Rectal smooth muscle tissue (tissue), 1 donor: ENCODE data around the gene CCDC186.

Experiments used
- H3K27ac ChIP-seq: one replicate; pipeline ENCODE4 v1.7.0; 2013; ENCODE audit warnings: low read depth, low read length, inconsistent platforms
- H3K27me3 ChIP-seq: one replicate; pipeline ENCODE4 v1.7.0; 2013; ENCODE audit warnings: low read length; ENCODE audit not compliant: control insufficient read depth, insufficient read depth
- H3K36me3 ChIP-seq: one replicate; pipeline ENCODE4 v1.7.0; 2013; ENCODE audit warnings: low read length; ENCODE audit not compliant: control insufficient read depth, insufficient read depth
- H3K4me1 ChIP-seq: one replicate; pipeline ENCODE4 v1.7.0; 2013; ENCODE audit warnings: low read length; ENCODE audit not compliant: control insufficient read depth, insufficient read depth
- H3K4me3 ChIP-seq: one replicate; pipeline ENCODE4 v1.7.0; 2013; ENCODE audit warnings: low read length
- H3K9ac ChIP-seq: one replicate; pipeline ENCODE4 v1.7.0; 2013; ENCODE audit warnings: low read length

The CCDC186 gene

GRCh38 chr10:114173921-114174694, at the start of gene CCDC186:
CCDC186 (minus strand) TSS chr10:114174203; CDS start chr10:114163268, 10,935 bp downstream.
- peak within 1 kb of the TSS; percentile 53 for H3K9ac ChIP-seq
- H3K36me3 ChIP-seq = no peaks in the 10 kb centered on the region

DNA sequence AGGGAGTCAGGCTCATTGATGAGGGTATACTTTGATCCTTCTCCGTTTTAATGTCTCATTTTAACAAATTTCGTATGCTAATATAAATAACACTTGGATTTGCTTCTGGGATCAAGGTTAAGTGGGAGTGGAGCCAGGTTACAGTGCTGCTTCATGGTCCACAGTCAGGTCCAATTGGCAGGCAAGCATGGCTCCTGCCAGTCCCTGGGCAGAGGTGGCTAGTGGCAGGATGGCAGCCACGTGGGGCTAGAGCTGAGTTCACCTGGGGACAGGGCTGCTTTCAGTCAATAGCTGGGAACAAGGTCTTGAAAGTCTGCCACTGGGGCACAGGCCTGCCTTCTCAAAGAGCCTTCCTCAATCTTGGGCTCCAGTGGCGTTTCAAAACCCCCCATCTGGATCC, 49.1 kb upstream of the CCDC186 start:
- H3K36me3 ChIP-seq = no peaks in the 10 kb centered on the region
- no peak overlapping the region for H3K27ac ChIP-seq
- H3K27me3 ChIP-seq = peaks cover 2% of the 10 kb centered on the region

More at GRCh38 chr10:114173921-114174694, at the start of gene CCDC186:
- Histone ChIP-seq H3K4me1 (no peaks in the 10 kb centered on the region), H3K27me3 (no peaks in the 10 kb centered on the region), H3K4me3 (peak within 1 kb of the TSS; percentile 99), H3K27ac (peak within 1 kb of the TSS; percentile 93)

GRCh38 chr10:114221235-114221634, 47.2 kb upstream of the CCDC186 start:
- Histone ChIP-seq H3K27ac (no peak overlapping the region), H3K4me3 (no peak overlapping the region), H3K9ac (no peak overlapping the region), H3K36me3 (no peaks in the 10 kb centered on the region), H3K27me3 (peaks cover 2% of the 10 kb centered on the region), H3K4me1 (no peaks in the 10 kb centered on the region)

More for the DNA sequence above, 49.1 kb upstream of the CCDC186 start:
- Histone ChIP-seq H3K9ac (no peak overlapping the region), H3K4me3 (no peak overlapping the region), H3K4me1 (no peaks in the 10 kb centered on the region)

DNA sequence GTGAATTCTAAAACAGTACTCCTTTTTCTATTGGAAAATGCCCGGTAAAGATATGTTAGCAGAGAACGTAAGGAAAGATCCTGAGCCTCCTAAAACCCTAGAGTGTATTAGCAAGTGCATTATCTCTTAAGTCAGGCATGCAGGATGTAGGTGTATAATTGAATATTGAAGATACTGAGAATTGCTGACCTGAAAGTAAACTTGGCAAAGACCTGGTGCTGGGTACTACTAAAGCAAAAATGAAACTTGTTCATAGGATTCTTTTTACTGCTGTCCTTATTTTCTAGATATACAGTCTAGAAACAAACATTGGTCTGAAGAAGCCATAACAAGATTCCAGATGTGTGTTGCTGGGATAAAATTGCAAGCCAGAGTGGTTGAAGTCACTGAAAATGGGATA, 46.3 kb upstream of the CCDC186 start:
- Histone ChIP-seq H3K4me3 (no peak overlapping the region), H3K27me3 (peaks cover 2% of the 10 kb centered on the region), H3K36me3 (no peaks in the 10 kb centered on the region), H3K27ac (no peak overlapping the region), H3K4me1 (no peaks in the 10 kb centered on the region), H3K9ac (no peak overlapping the region)

GRCh38 chr10:114215033-114215432, 41.0 kb upstream of the CCDC186 start:
- no peaks in the 10 kb centered on the region for H3K36me3 ChIP-seq
- H3K27ac ChIP-seq = no peak overlapping the region
- H3K4me3 ChIP-seq = no peak overlapping the region
- no peaks in the 10 kb centered on the region for H3K27me3 ChIP-seq
- no peak overlapping the region for H3K9ac ChIP-seq
- H3K4me1 ChIP-seq = peaks cover 3% of the 10 kb centered on the region

- Histone ChIP-seq H3K4me1 (peaks cover 3% of the 10 kb centered on the region), H3K9ac (no peak overlapping the region), H3K4me3 (no peak overlapping the region), H3K36me3 (no peaks in the 10 kb centered on the region), H3K27ac (no peak overlapping the region), H3K27me3 (no peaks in the 10 kb centered on the region)
These were observed 38.1 kb upstream of the CCDC186 start for GRCh38 chr10:114212153-114212552.

GRCh38 chr10:114208351-114208750, 34.3 kb upstream of the CCDC186 start:
- Histone ChIP-seq H3K27ac (no peak overlapping the region), H3K36me3 (no peaks in the 10 kb centered on the region), H3K27me3 (no peaks in the 10 kb centered on the region), H3K4me1 (peaks cover 1% of the 10 kb centered on the region), H3K4me3 (no peak overlapping the region), H3K9ac (no peak overlapping the region)

DNA sequence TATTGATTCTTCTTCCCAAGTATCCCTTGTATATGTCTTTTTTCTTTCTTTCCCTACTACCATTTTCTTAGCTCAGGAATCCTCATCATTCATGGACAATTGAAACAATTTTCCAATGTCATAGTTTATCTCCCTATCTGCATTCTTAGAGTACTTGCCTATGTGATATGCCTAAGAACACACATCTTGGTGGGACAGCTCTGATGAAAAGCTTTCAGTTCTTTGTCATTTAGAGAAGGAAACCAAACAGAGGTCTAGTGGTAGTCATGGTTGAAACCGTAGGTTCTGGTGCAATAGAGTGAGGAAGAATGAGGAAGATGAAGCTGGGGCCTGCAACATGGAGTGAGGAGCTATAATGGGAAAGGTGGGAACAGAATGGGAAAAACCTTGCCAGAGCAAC, 33.3 kb upstream of the CCDC186 start:
- H3K4me1 ChIP-seq = no peaks in the 10 kb centered on the region
- H3K27me3 ChIP-seq = no peaks in the 10 kb centered on the region
- H3K4me3 ChIP-seq = no peak overlapping the region
- H3K27ac ChIP-seq = no peak overlapping the region
- no peaks in the 10 kb centered on the region for H3K36me3 ChIP-seq
- no peak overlapping the region for H3K9ac ChIP-seq

GRCh38 chr10:114206902-114207301, 32.9 kb upstream of the CCDC186 start:
- Histone ChIP-seq H3K4me3 (no peak overlapping the region), H3K4me1 (no peaks in the 10 kb centered on the region), H3K9ac (no peak overlapping the region), H3K27me3 (no peaks in the 10 kb centered on the region), H3K27ac (no peak overlapping the region), H3K36me3 (no peaks in the 10 kb centered on the region)

DNA sequence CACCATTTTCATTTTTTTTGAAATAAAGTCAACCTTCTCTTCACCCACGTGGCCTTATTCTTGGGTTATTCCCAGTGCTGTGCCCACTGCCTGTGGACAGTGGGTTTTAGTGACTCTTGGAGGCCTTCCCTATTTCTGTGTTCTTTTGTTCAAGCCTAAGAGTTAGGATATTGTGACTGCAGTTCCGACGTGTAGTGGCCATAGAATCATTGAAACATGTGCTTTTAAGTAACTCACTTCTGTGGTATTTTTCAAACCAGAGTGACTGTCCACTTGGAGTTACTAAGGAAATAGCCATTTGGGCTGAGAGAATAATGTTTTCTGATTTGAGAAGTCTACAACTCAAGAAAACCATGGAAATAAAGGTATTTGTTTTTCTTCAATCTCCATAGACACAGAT, 28.8 kb upstream of the CCDC186 start:
- Histone ChIP-seq H3K9ac (no peak overlapping the region), H3K36me3 (no peaks in the 10 kb centered on the region), H3K27me3 (no peaks in the 10 kb centered on the region), H3K27ac (no peak overlapping the region), H3K4me1 (no peaks in the 10 kb centered on the region), H3K4me3 (no peak overlapping the region)

DNA sequence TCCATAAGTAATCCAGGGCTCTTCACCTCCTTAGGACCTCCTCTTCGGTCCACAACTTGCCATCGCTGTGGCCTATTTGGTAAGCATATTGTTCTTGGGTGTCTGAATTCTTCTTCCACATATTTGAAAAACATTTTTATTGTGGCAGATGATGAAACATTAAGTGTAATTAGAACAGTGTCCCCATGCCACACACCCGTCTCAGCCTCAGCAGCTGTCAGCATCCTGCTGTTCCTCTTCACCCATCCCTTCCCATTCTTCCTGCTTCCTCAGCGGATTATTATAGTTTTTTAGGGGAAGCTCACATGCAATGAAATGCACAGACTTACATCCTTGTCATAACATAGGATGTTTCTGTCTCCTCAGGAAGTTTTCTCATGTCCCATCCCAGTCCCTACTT, 25.2 kb upstream of the CCDC186 start:
- Histone ChIP-seq H3K27me3 (no peaks in the 10 kb centered on the region), H3K9ac (no peak overlapping the region), H3K4me3 (no peak overlapping the region), H3K4me1 (no peaks in the 10 kb centered on the region), H3K27ac (no peak overlapping the region), H3K36me3 (no peaks in the 10 kb centered on the region)

GRCh38 chr10:114195079-114195478, 21.1 kb upstream of the CCDC186 start:
- no peak overlapping the region for H3K4me3 ChIP-seq
- no peak overlapping the region for H3K9ac ChIP-seq
- H3K27me3 ChIP-seq = no peaks in the 10 kb centered on the region
- H3K36me3 ChIP-seq = no peaks in the 10 kb centered on the region
- H3K4me1 ChIP-seq = no peaks in the 10 kb centered on the region
- H3K27ac ChIP-seq = no peak overlapping the region

GRCh38 chr10:114189700-114190099, 15.7 kb upstream of the CCDC186 start:
- Histone ChIP-seq H3K4me3 (no peak overlapping the region), H3K27ac (no peak overlapping the region), H3K36me3 (no peaks in the 10 kb centered on the region), H3K4me1 (no peaks in the 10 kb centered on the region), H3K9ac (no peak overlapping the region), H3K27me3 (no peaks in the 10 kb centered on the region)
